GM21447 (cell line): Measurements from ENCODE around the gene LHX2.
A peak's percentile ranks its signal among the peaks of the same experiment; 100 is the strongest.

ENCODE experiments used
- ATAC-seq: cut with Tn5 transposase; IDR thresholded peaks from one replicate; pipeline ENCODE4 v1.9.1; 2021; ENCODE audit not compliant: unreplicated experiment

Gene LHX2

GRCh38 chr9:124052401-124052800 lies 40.8 kb downstream of the LHX2 start:
- no peak for ATAC-seq

GRCh38 chr9:124054582-124055227 lies 43.1 kb downstream of the LHX2 start:
- ATAC-seq, result peak; percentile 94

GRCh38 chr9:124060844-124061605 lies 49.5 kb downstream of the LHX2 start:
- ATAC-seq, result no peak

GRCh38 chr9:124062172-124062571 lies 50.6 kb downstream of the LHX2 start:
- ATAC-seq, result no peak

GRCh38 chr9:124066783-124067577 lies 55.4 kb downstream of the LHX2 start:
- no peak for ATAC-seq

- no peak for ATAC-seq
Measured at GRCh38 chr9:124068251-124068650, 56.7 kb downstream of the LHX2 start.

GRCh38 chr9:124074746-124075145 lies 63.2 kb downstream of the LHX2 start:
- ATAC-seq, result no peak

GRCh38 chr9:124075761-124076160 lies 64.2 kb downstream of the LHX2 start:
- no peak for ATAC-seq

GRCh38 chr9:124077915-124078572 lies 66.5 kb downstream of the LHX2 start:
- no peak for ATAC-seq

GRCh38 chr9:124078641-124079040 lies 67.1 kb downstream of the LHX2 start:
- no peak for ATAC-seq

- ATAC-seq, result no peak
Measured at GRCh38 chr9:124079176-124079925, 67.8 kb downstream of the LHX2 start.

GRCh38 chr9:124082622-124083021 lies 71.1 kb downstream of the LHX2 start:
- no peak for ATAC-seq
